ENCODE measurements around the gene LRRC58. TPM values are rescaled to one million over a fixed set of nuclear protein-coding genes. Genes with fewer than 3 reads are reported as not detected.

Gene LRRC58
- total RNA-seq, 4 donors from 2014 or later, result 8.4 to 15.2 (median 13.6) TPM

DNA sequence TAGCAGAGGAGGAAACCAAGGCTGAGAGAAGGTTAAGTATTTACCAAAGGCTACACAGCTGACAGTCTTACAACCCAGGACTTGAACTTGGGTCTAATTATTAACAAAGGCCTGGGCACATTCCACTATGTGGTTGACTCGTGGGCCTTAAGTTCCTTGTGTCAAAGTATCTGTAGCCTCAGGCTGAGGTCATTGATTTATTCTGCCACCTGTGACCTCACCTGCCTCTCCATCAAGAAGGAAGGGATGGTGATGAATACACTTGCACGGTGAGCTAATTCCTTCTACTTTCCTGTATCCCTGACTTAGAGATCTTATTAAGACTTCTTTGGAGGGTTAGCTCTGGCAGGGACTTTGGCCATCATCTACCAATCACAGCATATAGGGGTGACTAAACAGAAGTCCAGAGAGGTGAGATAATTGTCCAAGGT, 19.9 kb upstream of the LRRC58 start:
- in situ Hi-C loops (cut with MboI; ENCODE audit: low sequenced_read_pairs in 4 of 4) (no loop called here), intact Hi-C loops (cut with DNase I; ENCODE audit: low total_unique reads) (no loop called here)
- H3K4me1 ChIP-seq, result no peaks in the 10 kb centered on the region
- H3K27me3 ChIP-seq, result no peaks in the 10 kb centered on the region
- TF ChIP-seq, protein P1, sequence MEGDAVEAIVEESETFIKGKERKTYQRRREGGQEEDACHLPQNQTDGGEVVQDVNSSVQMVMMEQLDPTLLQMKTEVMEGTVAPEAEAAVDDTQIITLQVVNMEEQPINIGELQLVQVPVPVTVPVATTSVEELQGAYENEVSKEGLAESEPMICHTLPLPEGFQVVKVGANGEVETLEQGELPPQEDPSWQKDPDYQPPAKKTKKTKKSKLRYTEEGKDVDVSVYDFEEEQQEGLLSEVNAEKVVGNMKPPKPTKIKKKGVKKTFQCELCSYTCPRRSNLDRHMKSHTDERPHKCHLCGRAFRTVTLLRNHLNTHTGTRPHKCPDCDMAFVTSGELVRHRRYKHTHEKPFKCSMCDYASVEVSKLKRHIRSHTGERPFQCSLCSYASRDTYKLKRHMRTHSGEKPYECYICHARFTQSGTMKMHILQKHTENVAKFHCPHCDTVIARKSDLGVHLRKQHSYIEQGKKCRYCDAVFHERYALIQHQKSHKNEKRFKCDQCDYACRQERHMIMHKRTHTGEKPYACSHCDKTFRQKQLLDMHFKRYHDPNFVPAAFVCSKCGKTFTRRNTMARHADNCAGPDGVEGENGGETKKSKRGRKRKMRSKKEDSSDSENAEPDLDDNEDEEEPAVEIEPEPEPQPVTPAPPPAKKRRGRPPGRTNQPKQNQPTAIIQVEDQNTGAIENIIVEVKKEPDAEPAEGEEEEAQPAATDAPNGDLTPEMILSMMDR (IDR thresholded peaks at IDR 0.05 in 4 of 5, conservative IDR thresholded peaks at IDR 0.05 in 1 of 5), result no peak
- no peak for TF ChIP-seq POLR2A (IDR thresholded peaks at IDR 0.05)
- ATAC-seq (no peak), DNase-seq (no peak)
- H3K36me3 ChIP-seq, result no peaks in the 10 kb centered on the region
- H3K27ac ChIP-seq, result no peak overlapping the region
- no peaks in the 10 kb centered on the region for H3K9me3 ChIP-seq
- no peak overlapping the region for H3K4me3 ChIP-seq

DNA sequence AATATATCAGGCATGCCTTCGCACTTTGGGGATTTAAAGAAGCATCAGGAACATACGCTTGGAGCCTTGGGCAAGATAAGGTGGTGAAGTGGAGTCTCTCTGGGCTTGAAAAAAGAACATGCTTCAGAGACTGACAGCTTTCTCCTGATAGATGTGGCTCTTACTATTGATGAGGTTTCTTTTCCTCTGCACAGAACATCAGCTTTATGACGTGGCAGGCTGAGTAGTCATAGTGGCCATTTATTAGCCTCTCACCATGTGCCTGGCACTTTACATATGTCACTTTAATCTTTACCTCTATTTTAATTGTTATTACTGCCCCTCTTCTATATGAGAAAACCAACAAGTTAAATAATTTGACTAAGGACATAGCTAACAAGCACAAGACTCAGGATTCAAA, 19.0 kb upstream of the LRRC58 start:
- Histone ChIP-seq H3K36me3 (no peaks in the 10 kb centered on the region), H3K4me3 (no peak overlapping the region), H3K9me3 (no peaks in the 10 kb centered on the region), H3K27ac (no peak overlapping the region), H3K27me3 (no peaks in the 10 kb centered on the region), H3K4me1 (no peaks in the 10 kb centered on the region)
- in situ Hi-C loops (cut with MboI; ENCODE audit: low sequenced_read_pairs in 4 of 4), result no loop called here
- intact Hi-C loops (cut with DNase I; ENCODE audit: low total_unique reads), result no loop called here
- ATAC-seq (no peak), DNase-seq (no peak)
- TF ChIP-seq, protein P1 (IDR thresholded peaks at IDR 0.05 in 4 of 5, conservative IDR thresholded peaks at IDR 0.05 in 1 of 5), result no peak
- no peak for TF ChIP-seq POLR2A (IDR thresholded peaks at IDR 0.05)

DNA sequence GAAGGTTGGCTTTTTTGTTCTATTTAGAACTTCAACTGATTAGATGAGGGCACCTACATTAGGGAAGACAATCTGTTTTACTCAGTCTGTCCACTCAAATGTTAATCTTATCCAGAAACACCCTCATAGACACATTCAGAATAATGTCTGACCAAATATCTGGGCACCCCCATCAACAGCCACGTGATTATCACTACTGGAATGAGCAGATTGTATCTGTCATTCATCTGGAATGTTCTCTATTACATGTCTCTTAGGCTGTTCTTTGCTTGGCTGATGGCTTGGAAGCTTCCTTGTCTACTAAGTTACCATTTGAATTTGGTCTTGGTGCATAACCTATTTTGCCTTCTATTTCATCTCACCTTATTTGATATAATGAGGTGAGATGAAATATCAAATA, 15.7 kb upstream of the LRRC58 start:
- TF ChIP-seq, protein P1 (IDR thresholded peaks at IDR 0.05 in 4 of 5, conservative IDR thresholded peaks at IDR 0.05 in 1 of 5), result no peak
- no peak for TF ChIP-seq POLR2A (IDR thresholded peaks at IDR 0.05)

DNA sequence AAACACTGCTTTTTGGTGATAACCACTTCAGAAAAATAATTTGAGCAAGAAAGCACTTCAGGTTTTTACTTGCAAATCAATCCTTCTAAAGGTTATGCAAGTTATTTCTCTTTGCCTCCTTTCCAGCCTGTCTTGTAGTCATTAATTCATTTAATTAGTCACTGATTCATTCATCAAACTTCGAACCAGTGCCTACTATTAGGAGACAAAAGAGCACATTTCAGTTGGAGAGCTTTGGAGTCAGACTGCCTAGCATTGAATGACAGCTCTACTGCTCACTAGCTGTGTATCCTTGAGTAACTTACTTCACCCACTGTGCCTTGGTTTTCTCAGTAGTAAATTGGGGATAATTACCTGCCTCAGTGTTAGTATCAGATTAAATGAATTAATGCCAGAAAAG, 14.9 kb upstream of the LRRC58 start:
- Histone ChIP-seq H3K4me3 (no peak overlapping the region), H3K9me3 (no peaks in the 10 kb centered on the region), H3K36me3 (no peaks in the 10 kb centered on the region), H3K4me1 (no peaks in the 10 kb centered on the region), H3K27ac (no peak overlapping the region), H3K27me3 (no peaks in the 10 kb centered on the region)
- TF ChIP-seq, protein P1 (IDR thresholded peaks at IDR 0.05 in 4 of 5, conservative IDR thresholded peaks at IDR 0.05 in 1 of 5), result no peak
- TF ChIP-seq POLR2A (IDR thresholded peaks at IDR 0.05), result no peak
- intact Hi-C loops (cut with DNase I; ENCODE audit: low total_unique reads) (no loop called here), in situ Hi-C loops (cut with MboI; ENCODE audit: low sequenced_read_pairs in 4 of 4) (no loop called here)
- ATAC-seq (no peak), DNase-seq (no peak)

More for the DNA sequence above, 15.7 kb upstream of the LRRC58 start:
- ATAC-seq (no peak), DNase-seq (no peak)
- no peak overlapping the region for H3K4me3 ChIP-seq
- no peaks in the 10 kb centered on the region for H3K9me3 ChIP-seq
- no peaks in the 10 kb centered on the region for H3K4me1 ChIP-seq
- H3K27me3 ChIP-seq, result no peaks in the 10 kb centered on the region
- H3K36me3 ChIP-seq, result no peaks in the 10 kb centered on the region
- in situ Hi-C loops (cut with MboI; ENCODE audit: low sequenced_read_pairs in 4 of 4), result no loop called here
- intact Hi-C loops (cut with DNase I; ENCODE audit: low total_unique reads), result no loop called here
- no peak overlapping the region for H3K27ac ChIP-seq

DNA sequence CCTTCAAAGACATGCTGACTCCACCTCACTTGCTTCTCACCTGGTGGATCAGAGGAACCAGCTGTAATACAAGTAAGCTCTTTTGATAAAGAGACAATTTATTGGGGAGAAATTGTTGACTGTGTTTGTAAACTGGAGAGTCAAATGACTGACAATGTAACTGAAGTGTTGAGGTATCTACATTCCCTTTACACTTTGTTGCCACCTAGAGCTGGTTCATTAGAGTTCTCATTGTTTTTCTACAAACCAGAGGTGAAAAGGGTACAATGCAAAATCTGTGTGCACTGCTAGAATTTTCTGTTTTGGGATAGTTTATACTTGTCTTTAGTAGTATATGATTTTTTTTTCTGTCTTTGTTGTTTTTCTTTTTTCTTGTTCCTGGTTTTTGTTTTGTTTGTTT, 8.7 kb upstream of the LRRC58 start:
- DNase-seq (no peak), ATAC-seq (no peak)
- intact Hi-C loops (cut with DNase I; ENCODE audit: low total_unique reads), result no loop called here
- TF ChIP-seq POLR2A (IDR thresholded peaks at IDR 0.05), result no peak
- TF ChIP-seq, protein P1 (IDR thresholded peaks at IDR 0.05 in 4 of 5, conservative IDR thresholded peaks at IDR 0.05 in 1 of 5), result no peak
- Histone ChIP-seq H3K4me3 (no peak overlapping the region), H3K27ac (no peak overlapping the region), H3K4me1 (no peaks in the 10 kb centered on the region), H3K27me3 (no peaks in the 10 kb centered on the region), H3K36me3 (no peaks in the 10 kb centered on the region), H3K9me3 (no peaks in the 10 kb centered on the region)
- in situ Hi-C loops (cut with MboI; ENCODE audit: low sequenced_read_pairs in 4 of 4), result no loop called here

Measured in gastrocnemius medialis (tissue), 4 donors.